Activated T-helper 9 cell treated with anti-CD3 and anti-CD28 coated beads, Interleukin-2, amount 50 U/mL, for 16 hours (primary cell): Measurements from ENCODE around the gene P2RY8.
"Not testable (repeated sequence)": the region's sequence is repeated elsewhere in the genome, so short reads cannot be mapped to it uniquely, and the experiment has no call there.

Experiments used
- DNase-seq: peaks from one replicate; pipeline ENCODE4 v3.0.0-alpha.2; 2020; ENCODE audit warnings: low read depth

Gene P2RY8

DNA sequence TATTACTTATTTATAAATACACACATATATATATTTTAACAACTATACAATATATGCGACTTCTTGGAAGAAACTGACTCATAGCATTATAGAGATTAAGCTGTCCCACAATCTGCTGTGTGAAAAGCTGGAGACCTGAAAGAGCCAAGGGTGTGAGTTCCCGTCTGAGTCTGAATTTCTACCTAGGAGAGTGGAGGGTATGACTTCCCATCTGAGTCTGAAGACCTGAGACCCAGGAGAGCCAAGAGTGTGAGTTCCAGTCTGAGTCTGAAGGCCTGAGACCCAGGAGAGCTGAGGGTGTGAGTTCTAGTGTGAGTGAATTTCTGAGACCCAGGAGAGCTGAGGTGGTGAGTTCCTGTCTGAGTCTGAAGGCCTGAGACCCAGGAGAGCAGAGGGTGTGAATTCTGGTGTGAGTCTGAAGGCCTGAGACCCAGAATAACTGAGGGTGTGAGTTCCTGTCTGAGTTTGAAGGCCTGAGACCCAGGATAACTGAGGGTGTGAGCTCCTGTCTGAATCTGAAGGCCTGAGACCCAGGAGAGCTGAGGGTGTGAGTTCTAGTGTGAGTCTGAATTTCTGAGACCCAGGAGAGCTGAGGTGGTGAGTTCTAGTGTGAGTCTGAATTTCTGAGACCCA is 8.9 kb upstream of the P2RY8 start:
- DNase-seq = no peak

GRCh38 chrX:1542994-1543725 is 6.2 kb upstream of the P2RY8 start:
- no peak for DNase-seq

DNA sequence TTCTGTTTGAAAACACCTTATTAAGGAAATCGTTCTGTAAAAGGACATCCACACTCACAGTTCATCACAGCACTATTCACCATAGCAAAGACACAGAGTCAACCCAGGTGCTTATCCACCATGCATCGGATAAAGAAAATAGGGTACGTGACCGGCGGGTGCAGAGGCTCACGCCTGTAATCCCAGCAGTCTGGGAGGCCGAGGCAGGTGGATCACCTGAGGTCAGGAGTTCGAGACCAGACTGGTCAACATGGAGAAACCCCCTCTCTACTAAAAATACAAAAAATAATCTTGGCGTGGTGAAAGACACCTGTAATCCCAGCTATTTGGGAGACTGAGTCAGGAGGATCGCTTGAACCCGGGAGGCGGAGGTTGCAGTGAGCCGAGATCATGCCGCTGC is 2.2 kb upstream of the P2RY8 start:
- not testable (repeated sequence) for DNase-seq

DNA sequence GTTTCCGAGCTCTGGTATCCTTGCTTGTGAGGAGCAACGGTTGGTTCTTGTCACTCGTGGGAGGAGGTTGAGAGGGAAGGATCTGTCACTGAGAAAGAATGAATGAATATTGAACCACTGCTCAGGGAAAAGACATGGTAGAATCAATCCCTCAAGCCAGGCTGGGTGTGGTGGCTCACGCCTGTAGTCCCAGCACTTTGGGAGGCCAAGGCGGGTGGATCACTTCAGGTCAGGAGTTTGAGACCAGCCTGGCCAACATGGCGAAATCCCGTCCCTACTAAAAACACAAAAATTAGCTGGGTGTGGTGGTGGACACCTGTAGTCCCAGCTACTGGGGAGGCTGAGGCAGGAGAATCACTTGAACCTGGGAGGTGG is 718 bp upstream of the P2RY8 start:
- DNase-seq = not testable (repeated sequence)

DNA sequence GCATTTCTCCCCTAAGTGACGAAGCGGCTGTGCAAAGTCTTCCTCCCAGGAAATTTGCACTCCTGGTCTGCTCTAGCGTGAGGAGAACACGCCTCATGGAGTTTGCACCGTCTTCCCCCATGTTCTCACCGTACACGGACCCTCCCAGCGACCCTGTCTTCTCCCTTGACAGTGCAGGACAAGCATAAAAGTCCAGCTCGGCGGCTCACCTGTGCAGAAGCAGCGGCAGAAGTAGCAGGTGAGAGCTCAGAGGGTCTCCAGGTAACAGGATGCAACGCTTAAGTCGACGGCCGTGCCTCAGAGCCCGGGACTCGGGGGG is 314 bp downstream of the P2RY8 start:
- no peak for DNase-seq

GRCh38 chrX:1535241-1536041 is 1.5 kb downstream of the P2RY8 start:
- DNase-seq = peak; percentile 28

DNA sequence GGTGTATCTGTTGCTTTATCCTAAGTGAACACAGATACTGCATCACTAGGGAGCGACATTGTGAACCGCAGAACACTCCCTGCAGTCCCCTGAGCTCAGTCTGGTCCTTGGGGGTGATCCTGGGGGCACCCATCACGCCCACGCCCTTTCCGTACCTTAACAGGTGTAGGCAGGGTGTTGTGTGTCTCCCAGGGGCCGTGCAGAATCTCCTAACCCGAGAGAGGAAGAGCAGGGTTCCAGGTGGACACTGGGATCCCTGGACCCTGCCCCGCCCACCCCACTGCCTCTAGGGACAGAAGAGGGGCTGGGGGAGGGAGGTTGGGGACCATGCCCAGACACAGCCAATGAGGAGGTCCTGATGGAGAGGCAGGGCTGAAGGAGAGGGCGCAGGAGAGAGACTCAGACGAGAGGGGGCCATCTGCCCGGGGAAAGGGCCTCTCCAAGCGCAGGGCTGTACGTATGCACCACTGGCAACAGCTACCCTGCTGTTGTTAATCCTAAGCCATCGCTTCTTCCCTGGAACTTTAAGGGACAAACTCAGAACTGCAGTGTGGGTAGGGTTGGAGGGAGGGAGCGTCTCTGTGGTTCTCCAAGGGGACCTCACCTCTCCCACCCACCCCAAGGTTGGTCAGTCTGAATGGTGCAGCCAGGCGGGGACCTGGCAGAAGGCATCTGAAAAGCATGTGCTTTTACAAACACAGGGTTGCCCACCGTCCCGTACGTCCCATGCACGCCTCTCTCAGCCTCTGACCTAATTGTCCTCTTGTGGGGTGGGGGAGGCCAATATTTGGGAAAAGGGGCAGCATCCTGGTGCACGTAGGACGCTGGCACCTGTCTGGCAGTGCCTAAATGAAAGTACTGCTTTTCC is 2.5 kb downstream of the P2RY8 start:
- DNase-seq = peak; percentile 25

DNA sequence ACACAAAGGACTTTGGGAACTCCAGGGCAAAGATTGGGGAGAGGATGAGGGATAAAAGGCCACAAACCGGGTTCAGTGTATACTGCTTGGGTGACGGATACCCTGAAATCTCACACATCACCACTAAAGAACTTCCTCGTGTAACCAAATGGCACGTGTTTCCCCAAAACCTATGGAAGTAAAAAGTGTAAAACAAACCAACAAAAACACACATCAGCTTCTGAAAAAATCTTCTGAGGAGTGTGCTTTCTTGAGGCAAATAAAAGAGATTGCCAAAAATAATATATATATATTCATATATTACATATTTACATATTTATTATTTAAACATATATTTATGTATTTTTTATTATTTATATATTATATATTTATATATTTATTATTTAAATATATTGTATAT is 3.9 kb downstream of the P2RY8 start:
- no peak for DNase-seq

DNA sequence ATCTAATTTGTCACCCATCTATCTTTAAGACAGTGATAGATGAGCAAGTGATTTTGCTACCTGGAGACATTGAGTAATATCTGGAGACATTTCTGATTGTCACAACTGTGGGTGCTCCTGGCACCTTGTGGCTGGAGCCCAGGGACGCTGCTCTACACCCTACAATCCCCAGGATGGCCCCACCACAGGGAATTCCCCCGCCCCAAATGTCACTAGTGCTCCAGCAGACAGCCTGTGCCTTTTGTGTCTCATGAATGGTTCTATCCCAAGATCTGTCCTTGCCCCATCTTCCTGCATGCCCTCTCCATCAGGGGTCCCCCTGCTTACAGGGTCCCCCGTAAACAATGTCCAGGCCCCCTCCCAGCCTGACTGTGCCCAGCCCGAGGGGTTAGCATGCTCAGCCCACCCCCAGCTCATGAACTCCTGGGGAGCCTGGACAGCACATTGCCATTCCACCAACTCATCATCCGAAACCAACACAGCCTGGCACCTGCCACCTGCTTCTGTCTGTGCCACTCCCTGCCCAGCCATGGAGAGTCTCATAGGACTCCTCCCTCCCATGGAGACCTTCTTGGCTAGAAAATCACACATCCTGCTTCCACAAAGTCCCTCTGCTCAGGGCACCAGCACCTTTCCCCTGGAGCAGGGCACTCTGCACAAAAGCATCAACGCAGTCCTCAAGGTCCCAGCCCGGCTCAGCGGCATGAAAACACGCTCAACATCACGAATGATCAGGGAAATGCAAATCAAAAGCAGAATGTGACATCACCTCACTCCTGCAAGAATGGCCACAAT is 5.7 kb downstream of the P2RY8 start:
- no peak for DNase-seq

GRCh38 chrX:1529756-1530155 is 7.2 kb downstream of the P2RY8 start:
- no peak for DNase-seq

GRCh38 chrX:1529328-1529727 is 7.7 kb downstream of the P2RY8 start:
- DNase-seq = no peak

- DNase-seq = no peak
Observed at GRCh38 chrX:1528884-1529203, 8.1 kb downstream of the P2RY8 start.

DNA sequence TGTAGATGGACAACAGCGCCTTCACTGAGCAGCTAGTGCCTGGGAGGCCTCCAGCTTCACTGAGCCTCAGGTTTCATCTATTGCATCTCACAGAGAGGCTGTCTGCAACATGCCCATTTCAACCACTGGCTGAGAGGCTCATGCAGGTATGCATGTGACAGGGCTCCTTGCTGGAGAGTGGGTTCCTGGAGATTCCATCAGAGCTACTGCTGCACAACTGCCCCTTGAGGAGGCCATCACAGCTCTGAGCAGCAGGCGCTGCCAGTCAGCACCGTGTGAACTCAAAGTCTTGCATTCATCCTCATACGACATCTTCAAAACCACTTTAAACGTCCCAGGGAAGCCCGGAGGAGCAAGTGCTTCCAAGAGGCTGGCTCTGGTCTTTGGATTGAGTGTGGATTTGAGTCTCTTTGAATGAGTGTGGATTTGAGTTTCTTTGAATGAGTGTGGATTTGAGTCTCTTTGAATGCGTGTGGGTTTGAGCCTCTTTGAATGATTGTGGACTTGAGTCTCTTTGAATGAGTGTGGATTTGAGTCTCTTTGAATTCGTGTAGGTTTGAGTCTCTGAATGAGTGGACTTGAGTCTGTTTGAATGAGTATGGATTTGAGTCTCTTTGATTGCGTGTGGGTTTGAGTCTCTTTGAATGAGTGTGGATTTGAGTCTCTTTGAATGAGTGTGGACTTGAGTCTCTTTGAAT is 8.7 kb downstream of the P2RY8 start:
- no peak for DNase-seq

DNA sequence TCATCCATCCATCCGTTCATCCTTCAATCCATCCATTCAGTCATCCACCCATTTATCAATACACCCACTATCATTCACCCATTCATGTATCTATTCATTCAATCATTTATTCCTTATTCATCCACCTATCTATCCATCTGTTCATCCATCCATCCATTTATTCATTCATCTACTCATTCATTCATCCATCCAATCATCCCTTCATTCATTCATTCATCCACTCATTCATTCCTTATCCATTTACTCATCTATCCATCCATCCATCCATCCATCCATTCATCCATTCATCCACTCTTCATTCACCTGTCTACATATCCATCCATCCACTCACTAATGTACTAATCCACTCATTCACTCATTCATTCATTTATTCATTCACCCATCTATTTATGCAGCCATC is 9.5 kb downstream of the P2RY8 start:
- no peak for DNase-seq

GRCh38 chrX:1526565-1526964 is 10.4 kb downstream of the P2RY8 start:
- no peak for DNase-seq

DNA sequence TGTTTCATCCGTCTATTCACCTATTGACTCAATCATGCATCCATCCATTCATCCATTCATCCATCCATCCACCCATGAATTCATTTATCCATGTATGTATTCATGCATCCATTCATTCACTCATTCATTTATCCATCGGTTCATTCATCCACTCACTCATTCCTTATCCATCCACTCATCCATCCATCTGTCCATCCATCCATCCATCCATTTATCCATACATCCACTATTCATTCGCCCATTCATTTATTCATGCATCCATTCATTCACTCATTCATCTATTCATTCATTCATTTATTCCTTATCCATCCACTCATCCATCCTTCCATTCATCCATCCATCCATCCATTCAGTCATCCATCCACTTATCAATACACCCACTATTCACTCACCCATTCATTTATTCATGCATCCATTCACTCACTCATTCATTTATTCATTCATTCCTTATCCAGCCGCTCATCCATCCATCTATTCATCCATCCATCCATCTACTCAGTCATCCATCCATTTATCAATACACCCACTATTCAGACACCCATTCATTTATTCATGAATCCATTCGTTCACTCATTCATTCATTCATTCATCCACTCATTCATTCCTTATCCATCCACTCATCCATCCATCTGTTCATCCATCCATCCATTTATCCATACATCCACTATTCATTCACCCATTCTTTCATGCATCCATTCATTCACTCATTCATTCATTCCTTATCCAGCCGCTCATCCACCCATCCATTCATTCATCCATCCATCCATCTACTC is 11.2 kb downstream of the P2RY8 start:
- DNase-seq = no peak

DNA sequence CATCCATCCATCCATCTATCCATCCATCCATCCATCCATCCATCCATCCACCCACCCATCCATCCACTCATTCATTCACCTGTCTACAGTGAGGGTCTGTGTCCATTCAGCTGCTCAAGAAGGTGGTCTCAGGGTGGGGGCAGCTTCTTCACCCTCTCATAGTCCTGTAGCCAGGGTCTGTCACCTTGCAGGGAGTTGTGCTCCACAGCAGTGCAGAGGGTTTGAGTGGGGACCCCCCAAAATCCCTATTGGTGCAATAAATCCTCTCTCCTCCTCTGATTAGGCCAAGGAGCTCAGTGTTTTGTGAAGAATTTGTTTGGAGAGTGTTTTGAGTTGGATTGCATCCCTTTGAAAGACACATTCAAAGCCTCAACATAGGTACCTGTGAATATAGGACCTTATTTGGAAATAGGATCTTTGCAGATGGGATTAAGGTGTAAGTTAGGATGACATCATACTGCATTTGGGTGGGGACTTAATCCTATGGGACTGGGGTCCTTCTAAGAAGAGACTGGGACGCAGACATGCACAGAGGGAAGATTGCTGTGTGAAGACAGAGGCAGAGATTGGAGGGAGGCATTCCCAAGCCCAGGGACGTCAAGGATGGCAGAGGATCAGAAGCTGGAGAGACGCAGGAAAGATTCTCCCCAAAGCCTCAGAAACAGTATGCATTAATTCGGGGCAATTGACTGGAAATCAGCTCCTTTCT is 12.0 kb downstream of the P2RY8 start:
- DNase-seq = no peak

DNA sequence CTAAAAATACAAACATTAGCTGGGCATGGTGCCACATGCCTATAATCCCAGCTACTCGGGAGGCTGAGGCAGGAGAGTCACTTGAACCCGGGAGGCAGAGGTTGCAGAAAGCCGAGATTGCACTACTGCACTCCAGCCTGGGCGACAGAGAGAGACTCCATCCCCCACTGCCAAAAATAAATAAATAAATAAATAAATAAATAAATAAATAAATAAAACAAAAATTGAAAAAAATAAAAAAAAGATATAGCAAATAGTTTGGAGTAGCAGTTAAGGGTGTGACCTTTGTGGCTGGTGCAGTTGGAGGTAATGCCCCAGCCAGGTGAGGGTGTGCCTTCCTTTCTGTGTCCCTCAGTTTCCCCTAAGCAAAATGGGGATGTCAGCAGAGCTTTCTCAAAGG is 14.1 kb downstream of the P2RY8 start:
- DNase-seq = not testable (repeated sequence)

- DNase-seq = peak; percentile 43
Observed at GRCh38 chrX:1521459-1521956, 15.5 kb downstream of the P2RY8 start.
